Neural progenitor cell (in vitro differentiated cells): ENCODE data around the gene GYPC. TPM values are rescaled to one million over a fixed set of nuclear protein-coding genes. Genes with fewer than 3 reads are reported as not detected.

ENCODE experiments used
- DNase-seq: peaks from one replicate; pipeline ENCODE4 v3.0.0-alpha.2; 2016; ENCODE audit warnings: low spot score
- H2AFZ ChIP-seq: fragments of 200-600 bp; sonication (generic); replicated peaks from 2 replicates; pipeline ENCODE4 v1.6.1; 2016; ENCODE audit warnings: antibody characterized with exemption
- H3F3A ChIP-seq: fragments of 200-600 bp; sonication (generic); 2 replicates; pipeline ENCODE4 v1.6.1; 2016; ENCODE audit warnings: antibody characterized with exemption, low read depth
- H3K27ac ChIP-seq: fragments of 200-600 bp; sonication (generic); 2 replicates; pipeline ENCODE4 v1.5.1; 2016; ENCODE audit warnings: mild to moderate bottlenecking
- H3K27me3 ChIP-seq: fragments of 200-600 bp; sonication (generic); 2 replicates; pipeline ENCODE4 v1.6.1; 2016; ENCODE audit warnings: mild to moderate bottlenecking, moderate library complexity
- H3K36me3 ChIP-seq: fragments of 200-600 bp; sonication (generic); 2 replicates; pipeline ENCODE4 v1.5.1; 2016
- H3K4me1 ChIP-seq: fragments of 200-600 bp; sonication (generic); 2 replicates; pipeline ENCODE4 v1.6.1; 2016; ENCODE audit warnings: mixed run types
- H3K4me2 ChIP-seq: fragments of 200-600 bp; sonication (generic); 2 replicates; pipeline ENCODE4 v1.6.1; 2016
- H3K4me3 ChIP-seq: fragments of 200-600 bp; sonication (generic); 2 replicates; pipeline ENCODE4 v1.5.1; 2016
- H3K79me2 ChIP-seq: fragments of 200-600 bp; sonication (generic); 2 replicates; pipeline ENCODE4 v1.6.1; 2016; ENCODE audit warnings: low read depth
- H3K9ac ChIP-seq: fragments of 200-600 bp; sonication (generic); 2 replicates; pipeline ENCODE4 v1.6.1; 2016
- H3K9me3 ChIP-seq: fragments of 200-600 bp; sonication (generic); 2 replicates; pipeline ENCODE4 v1.5.1; 2016; ENCODE audit warnings: low read depth
- H4K20me1 ChIP-seq: fragments of 200-600 bp; sonication (generic); 2 replicates; pipeline ENCODE4 v1.6.1; 2016; ENCODE audit warnings: low read depth
- H3K27ac Mint-ChIP-seq: 3 replicates; pipeline ENCODE4 v1.8.0; 2021; ENCODE audit warnings: mixed read lengths
- H3K27me3 Mint-ChIP-seq: 2 replicates; pipeline ENCODE4 v1.8.0; 2022; ENCODE audit warnings: low read depth, mild to moderate bottlenecking, inconsistent platforms, moderate library complexity, mixed read lengths; ENCODE audit not compliant: insufficient read depth
- H3K36me3 Mint-ChIP-seq: 3 replicates; pipeline ENCODE4 v1.8.0; 2021; ENCODE audit warnings: mixed read lengths
- H3K4me1 Mint-ChIP-seq: 3 replicates; pipeline ENCODE4 v1.8.0; 2021; ENCODE audit warnings: mixed read lengths
- H3K4me3 Mint-ChIP-seq: 3 replicates; pipeline ENCODE4 v1.8.0; 2021; ENCODE audit warnings: mild to moderate bottlenecking, moderate library complexity, mixed read lengths
- H3K9me3 Mint-ChIP-seq: 3 replicates; pipeline ENCODE4 v1.8.0; 2020; ENCODE audit warnings: mixed read lengths
- EZH2 ChIP-seq: fragments of 200-600 bp; sonication (generic); IDR thresholded peaks from 2 replicates; pipeline ENCODE4 v1.6.1; 2017; ENCODE audit warnings: antibody characterized with exemption, mild to moderate bottlenecking, moderate library complexity
- EZH2phosphoT487 ChIP-seq: fragments of 200-600 bp; sonication (generic); IDR thresholded peaks from 2 replicates; pipeline ENCODE4 v1.6.1; 2017; ENCODE audit warnings: antibody characterized with exemption
- total RNA-seq: library from RNA; depleted of rRNA; stranded (reverse); fragments of >200 nt; gene quantifications from 2 replicates; pipeline ENCODE4 v1.2.3, GENCODE V29; 2015; ENCODE audit warnings: low replicate concordance
- TF ChIP-seq, protein P1 (sequence below): fragments of 200-600 bp; sonication (generic); IDR thresholded peaks from 2 replicates; pipeline ENCODE4 v1.5.1; 2017; ENCODE audit warnings: antibody characterized with exemption, mild to moderate bottlenecking

Gene GYPC
- total RNA-seq, 1 donor from 2014 or later = 3.4 TPM

- no peaks in the 10 kb centered on the region for H3K4me1 ChIP-seq
- H3K27ac ChIP-seq = no peak overlapping the region
- no peak for TF ChIP-seq EZH2
- no peak for TF ChIP-seq EZH2phosphoT487
- TF ChIP-seq, protein P1, sequence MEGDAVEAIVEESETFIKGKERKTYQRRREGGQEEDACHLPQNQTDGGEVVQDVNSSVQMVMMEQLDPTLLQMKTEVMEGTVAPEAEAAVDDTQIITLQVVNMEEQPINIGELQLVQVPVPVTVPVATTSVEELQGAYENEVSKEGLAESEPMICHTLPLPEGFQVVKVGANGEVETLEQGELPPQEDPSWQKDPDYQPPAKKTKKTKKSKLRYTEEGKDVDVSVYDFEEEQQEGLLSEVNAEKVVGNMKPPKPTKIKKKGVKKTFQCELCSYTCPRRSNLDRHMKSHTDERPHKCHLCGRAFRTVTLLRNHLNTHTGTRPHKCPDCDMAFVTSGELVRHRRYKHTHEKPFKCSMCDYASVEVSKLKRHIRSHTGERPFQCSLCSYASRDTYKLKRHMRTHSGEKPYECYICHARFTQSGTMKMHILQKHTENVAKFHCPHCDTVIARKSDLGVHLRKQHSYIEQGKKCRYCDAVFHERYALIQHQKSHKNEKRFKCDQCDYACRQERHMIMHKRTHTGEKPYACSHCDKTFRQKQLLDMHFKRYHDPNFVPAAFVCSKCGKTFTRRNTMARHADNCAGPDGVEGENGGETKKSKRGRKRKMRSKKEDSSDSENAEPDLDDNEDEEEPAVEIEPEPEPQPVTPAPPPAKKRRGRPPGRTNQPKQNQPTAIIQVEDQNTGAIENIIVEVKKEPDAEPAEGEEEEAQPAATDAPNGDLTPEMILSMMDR = no peak
- no peaks in the 10 kb centered on the region for H3K36me3 ChIP-seq
- no peaks in the 10 kb centered on the region for H3K27me3 ChIP-seq
- H3K9me3 Mint-ChIP-seq = peaks cover 16% of the 10 kb centered on the region
- H3K36me3 Mint-ChIP-seq = no peaks in the 10 kb centered on the region
- no peak overlapping the region for H3K4me2 ChIP-seq
- no peak overlapping the region for H3K27ac Mint-ChIP-seq
- no peak for DNase-seq
- H3K4me3 Mint-ChIP-seq = no peak overlapping the region
- H3K4me3 ChIP-seq = no peak overlapping the region
- H3F3A ChIP-seq = no peaks in the 10 kb centered on the region
- peaks cover 12% of the 10 kb centered on the region for H3K4me1 Mint-ChIP-seq
- no peaks in the 10 kb centered on the region for H4K20me1 ChIP-seq
- no peaks in the 10 kb centered on the region for H3K79me2 ChIP-seq
- peaks cover 12% of the 10 kb centered on the region for H3K9me3 ChIP-seq
- H3K9ac ChIP-seq = no peak overlapping the region
- H2AFZ ChIP-seq = no peak overlapping the region
- peaks cover 2% of the 10 kb centered on the region for H3K27me3 Mint-ChIP-seq
Observed at GRCh38 chr2:126723281-126723815, 67.4 kb downstream of the GYPC start.

- Histone ChIP-seq H3K4me2 (no peak overlapping the region), H3K9ac (no peak overlapping the region), H3K79me2 (no peaks in the 10 kb centered on the region), H3K4me1 (no peaks in the 10 kb centered on the region), H3K27me3 (no peaks in the 10 kb centered on the region), H2AFZ (no peak overlapping the region), H4K20me1 (no peaks in the 10 kb centered on the region), H3K27ac (no peak overlapping the region), H3K9me3 (peaks cover 12% of the 10 kb centered on the region), H3K4me3 (no peak overlapping the region), H3K36me3 (no peaks in the 10 kb centered on the region), H3F3A (no peaks in the 10 kb centered on the region)
- no peak overlapping the region for H3K27ac Mint-ChIP-seq
- no peaks in the 10 kb centered on the region for H3K36me3 Mint-ChIP-seq
- TF ChIP-seq, protein P1 = no peak
- no peak for TF ChIP-seq EZH2phosphoT487
- TF ChIP-seq EZH2 = no peak
- no peak overlapping the region for H3K4me3 Mint-ChIP-seq
- H3K9me3 Mint-ChIP-seq = peaks cover 16% of the 10 kb centered on the region
- no peak for DNase-seq
- peaks cover 5% of the 10 kb centered on the region for H3K4me1 Mint-ChIP-seq
- H3K27me3 Mint-ChIP-seq = no peaks in the 10 kb centered on the region
Observed at GRCh38 chr2:126725580-126725979, 69.6 kb downstream of the GYPC start.

DNA sequence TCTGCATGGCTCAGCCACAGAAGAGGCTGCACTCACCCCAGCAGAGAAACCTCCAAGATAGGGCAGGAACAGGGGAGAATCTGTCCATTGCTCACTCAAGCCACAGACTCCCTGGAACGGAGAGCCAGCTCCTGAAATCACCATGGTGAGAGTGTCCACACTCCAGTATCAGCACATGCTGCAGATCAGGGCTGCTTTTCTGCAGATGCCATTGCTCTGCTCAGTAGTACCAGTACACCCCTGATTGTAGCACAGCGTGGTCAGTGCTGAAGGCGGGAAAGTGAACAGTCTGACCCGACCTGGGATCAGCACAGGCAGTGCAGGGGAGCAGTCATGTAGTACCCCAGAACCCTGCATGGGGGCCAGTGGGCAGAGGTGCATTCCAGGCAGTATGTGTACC, 73.9 kb downstream of the GYPC start:
- H3K4me1 ChIP-seq = no peaks in the 10 kb centered on the region
- TF ChIP-seq, protein P1 = no peak
- TF ChIP-seq EZH2 (no peak), EZH2phosphoT487 (no peak)
- H3K27ac Mint-ChIP-seq = no peak overlapping the region

More for the DNA sequence above, 73.9 kb downstream of the GYPC start:
- no peak overlapping the region for H3K4me3 ChIP-seq
- no peaks in the 10 kb centered on the region for H3K36me3 Mint-ChIP-seq
- no peak for DNase-seq
- no peaks in the 10 kb centered on the region for H4K20me1 ChIP-seq
- no peak overlapping the region for H3K4me2 ChIP-seq
- H3K4me3 Mint-ChIP-seq = no peak overlapping the region
- no peak overlapping the region for H3K27ac ChIP-seq
- H3K9ac ChIP-seq = no peak overlapping the region
- H3K36me3 ChIP-seq = no peaks in the 10 kb centered on the region
- H3K4me1 Mint-ChIP-seq = no peaks in the 10 kb centered on the region
- no peak overlapping the region for H2AFZ ChIP-seq
- peaks cover 4% of the 10 kb centered on the region for H3K27me3 Mint-ChIP-seq
- H3K9me3 ChIP-seq = peaks cover 12% of the 10 kb centered on the region
- no peaks in the 10 kb centered on the region for H3K79me2 ChIP-seq
- no peaks in the 10 kb centered on the region for H3K27me3 ChIP-seq
- H3F3A ChIP-seq = no peaks in the 10 kb centered on the region
- peaks cover 10% of the 10 kb centered on the region for H3K9me3 Mint-ChIP-seq
